Measurements from ENCODE around the gene GOT2.
"Not testable (repeated sequence)": the region's sequence is repeated elsewhere in the genome, so short reads cannot be mapped to it uniquely, and the experiment has no call there.

GOT2 gene

DNA sequence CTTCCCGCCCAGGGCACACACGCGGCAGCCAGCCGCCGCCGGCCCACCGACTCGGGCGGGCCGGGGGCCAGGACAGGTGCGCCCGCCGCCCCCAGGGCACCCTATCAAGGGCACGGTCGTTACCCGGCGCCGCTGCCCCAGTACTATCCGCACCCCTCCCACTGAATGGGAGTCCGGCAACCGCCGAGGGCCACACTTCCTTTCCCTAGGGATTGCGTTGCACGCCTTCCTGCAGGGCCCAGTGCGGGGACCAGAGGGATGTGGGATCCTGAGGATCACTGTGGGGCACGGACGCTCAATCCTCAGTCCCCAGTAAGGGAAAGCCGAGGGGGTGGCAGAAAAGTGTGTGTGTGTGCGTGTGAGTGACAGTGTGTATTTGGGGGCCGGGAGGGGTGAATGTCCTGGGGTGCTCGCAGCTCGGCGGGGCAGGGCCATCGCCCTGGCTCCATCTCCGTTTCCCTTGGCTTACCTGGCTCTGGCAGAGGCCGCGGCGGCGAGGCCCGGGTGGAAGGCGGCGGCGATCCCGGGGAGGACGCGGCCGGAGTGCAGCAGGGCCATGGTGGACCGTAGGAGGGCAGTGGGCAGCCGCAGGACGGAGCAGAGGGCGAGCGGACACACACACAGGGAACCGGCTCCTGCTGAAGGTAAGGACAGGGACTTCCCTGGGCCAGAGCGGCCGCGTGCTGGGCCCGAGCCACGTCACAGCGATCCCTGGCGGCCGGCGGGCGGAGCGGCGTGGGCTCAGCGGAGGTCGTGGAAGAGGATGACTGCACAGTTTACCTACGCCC lies at the start of gene GOT2:
Gene GOT2 (minus strand): TSS at position 646 of the 788 bp plus-strand sequence. CDS start 88 bp downstream, at position 558.
- peak within 1 kb of the TSS; percentile 86 for H3K4me3 ChIP-seq (ENCODE audit: low read depth, low read length)
- no peak for DNase-seq (ENCODE audit: low read depth, low spot score)
- POLR2A ChIA-PET: interaction anchor here (1.4 kb wide), 1 partner anchor 49 kb away, joined by 4 read pairs; the partner anchor contains the start of gene SLC38A7
- CTCF ChIA-PET: interaction anchor here (0.7 to 2.0 kb wide), 5 partner anchors 9 to 77 kb away, joined by 3 to 13 read pairs (median 3); no protein-coding TSS in a partner anchor
- peak; percentile 99 for TF ChIP-seq CTCF (IDR thresholded peaks at IDR 0.05; ENCODE audit: insufficient read depth, low read length, missing control alignments)

DNA sequence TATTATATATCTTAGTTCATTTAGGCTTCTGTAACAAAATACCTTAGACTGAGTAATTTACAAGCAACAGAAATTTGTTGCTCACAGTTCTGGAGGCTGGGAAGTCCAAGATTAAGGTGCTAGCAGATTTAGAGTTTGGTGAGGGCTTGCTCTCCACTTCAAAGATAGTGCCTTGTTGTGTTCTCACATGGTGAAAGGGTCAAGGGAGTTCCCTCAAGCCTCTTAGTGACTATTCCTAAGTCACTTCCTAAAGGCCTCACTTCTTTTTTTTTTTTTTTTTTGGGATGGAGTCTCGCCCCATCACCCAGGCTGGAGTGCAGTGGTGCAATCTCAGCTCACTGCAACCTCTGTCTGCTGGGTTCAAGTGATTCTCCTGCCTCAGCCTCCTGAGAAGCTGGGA lies 45.2 kb upstream of the GOT2 start:
- DNase-seq (ENCODE audit: low read depth, low spot score); POLR2A ChIA-PET; H3K4me3 ChIP-seq (ENCODE audit: low read depth, low read length); CTCF ChIA-PET: not testable (repeated sequence)

DNA sequence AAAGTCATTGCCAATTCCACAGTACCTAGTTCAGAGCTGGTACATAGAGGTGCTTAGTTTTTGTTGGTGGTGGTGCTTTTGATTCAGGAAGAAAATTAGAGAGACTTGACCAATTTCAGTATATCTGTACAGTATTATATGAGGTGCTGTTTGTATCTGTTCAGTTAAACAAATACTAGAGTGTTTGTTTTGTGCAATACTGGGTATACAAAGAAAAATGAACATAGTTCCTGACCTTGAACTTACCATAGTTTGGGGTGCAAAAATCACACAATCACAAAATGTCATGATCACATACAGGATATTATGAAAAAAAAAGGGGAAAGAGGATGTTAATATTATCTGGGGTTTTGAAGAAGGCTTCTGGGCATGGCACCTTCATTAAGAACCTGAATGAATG lies 39.8 kb upstream of the GOT2 start:
- CTCF ChIA-PET: interaction anchor here (3.1 kb wide), 1 partner anchor 18 kb away, joined by 11 read pairs; no protein-coding TSS in a partner anchor
- POLR2A ChIA-PET: no interaction called here
- H3K4me3 ChIP-seq (ENCODE audit: low read depth, low read length): no peak overlapping the region
- TF ChIP-seq CTCF (IDR thresholded peaks at IDR 0.05; ENCODE audit: insufficient read depth, low read length, missing control alignments): no peak
- DNase-seq (ENCODE audit: low read depth, low spot score): no peak

GRCh38 chr16:58768145-58768544 lies 34.0 kb upstream of the GOT2 start:
- no peak overlapping the region for H3K4me3 ChIP-seq (ENCODE audit: low read depth, low read length)
- CTCF ChIA-PET: interaction anchor here (1.1 kb wide), 1 partner anchor 12 kb away, joined by 3 read pairs; no protein-coding TSS in a partner anchor
- POLR2A ChIA-PET: no interaction called here
- TF ChIP-seq CTCF (IDR thresholded peaks at IDR 0.05; ENCODE audit: insufficient read depth, low read length, missing control alignments): no peak
- no peak for DNase-seq (ENCODE audit: low read depth, low spot score)

DNA sequence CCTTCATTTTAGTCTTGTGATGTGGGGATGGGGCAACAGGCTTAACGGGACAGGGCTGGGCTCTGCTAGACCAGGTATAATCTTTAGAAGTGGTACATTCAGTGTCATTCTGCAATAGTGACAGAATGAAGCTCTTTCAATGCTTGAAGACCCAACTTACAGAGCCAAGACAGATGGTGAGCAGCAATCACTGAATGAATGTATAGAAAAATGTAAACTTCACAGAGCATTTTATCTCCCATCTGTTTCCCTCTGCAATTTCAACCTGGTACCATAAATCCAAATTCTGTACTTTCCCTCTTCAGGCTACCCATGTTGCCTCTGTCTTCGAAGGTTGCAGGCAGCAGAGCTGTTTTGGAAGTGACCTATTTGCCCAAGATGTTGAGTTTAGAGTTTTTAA lies 33.5 kb upstream of the GOT2 start:
- no peak for DNase-seq (ENCODE audit: low read depth, low spot score)
- ChIA-PET CTCF (interaction anchor here (1.1 kb wide), 1 partner anchor 12 kb away, joined by 3 read pairs; no protein-coding TSS in a partner anchor), POLR2A (no interaction called here)
- H3K4me3 ChIP-seq (ENCODE audit: low read depth, low read length): no peak overlapping the region
- TF ChIP-seq CTCF (IDR thresholded peaks at IDR 0.05; ENCODE audit: insufficient read depth, low read length, missing control alignments): no peak

DNA sequence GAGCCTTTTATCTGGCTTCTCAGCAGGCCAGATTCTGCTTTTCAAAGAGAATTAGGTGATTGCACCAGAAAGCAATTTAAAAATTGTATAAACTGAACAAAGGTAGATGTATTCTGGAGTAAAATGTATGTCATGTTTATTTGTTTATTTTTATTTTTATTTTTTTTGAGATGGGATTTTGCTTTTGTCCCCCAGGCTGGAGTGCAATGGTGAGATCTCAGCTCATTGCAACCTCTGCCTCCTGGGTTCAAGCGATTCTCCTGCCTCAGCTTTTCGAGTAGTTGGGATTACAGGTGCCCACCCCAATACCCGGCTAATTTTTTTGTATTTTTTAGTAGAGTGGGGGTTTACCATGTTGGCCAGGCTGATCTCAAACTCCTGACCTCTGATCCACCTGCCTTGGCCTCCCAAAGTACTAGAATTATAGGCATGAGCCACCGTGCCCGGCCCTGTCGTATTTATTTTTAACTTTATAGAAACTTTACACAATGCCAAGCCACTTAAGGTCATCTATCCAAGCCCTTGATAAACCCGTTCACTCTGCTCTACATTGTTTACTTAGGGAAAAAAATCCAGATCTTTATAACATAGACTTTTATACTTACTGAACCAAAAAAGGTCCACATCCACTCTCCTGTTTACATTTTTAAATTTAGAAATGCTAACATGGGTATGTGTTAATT lies 22.7 kb upstream of the GOT2 start:
- ChIA-PET POLR2A (no interaction called here), CTCF (interaction anchor here (1.0 to 2.7 kb wide), 22 partner anchors 9 to 558 kb away, joined by 3 to 31 read pairs (median 6); partner anchors contain the start of genes SETD6 and SLC38A7)
- H3K4me3 ChIP-seq (ENCODE audit: low read depth, low read length): no peak overlapping the region
- TF ChIP-seq CTCF (IDR thresholded peaks at IDR 0.05; ENCODE audit: insufficient read depth, low read length, missing control alignments): no peak
- DNase-seq (ENCODE audit: low read depth, low spot score): no peak

All from AG04449 (cell line).